Measurements from ENCODE around the gene UBA3.

UBA3 gene

DNA sequence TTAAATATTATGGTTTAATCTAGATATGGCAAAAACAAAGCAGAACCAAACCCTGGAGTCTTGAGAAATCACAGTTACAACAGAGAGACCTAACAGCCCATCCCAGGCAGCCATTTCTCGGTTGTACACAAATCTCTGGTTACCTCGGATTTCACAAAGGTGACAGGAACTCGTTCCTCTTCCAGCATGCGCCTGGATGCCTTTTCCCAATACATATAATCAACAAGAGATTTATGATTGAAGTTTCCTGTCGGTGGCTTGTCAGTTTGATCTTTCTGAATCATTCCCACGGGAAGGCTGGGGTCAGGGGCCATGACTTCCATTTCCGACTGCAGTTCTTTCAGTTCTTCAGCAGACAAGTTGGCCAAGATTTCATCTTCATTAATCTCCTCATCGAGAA lies 41.8 kb upstream of the UBA3 start:
- no peak for DNase-seq (ENCODE audit: low read depth)
- H3K4me3 ChIP-seq (ENCODE audit: low read depth, low read length), result no peak overlapping the region
- in situ Hi-C loops (cut with HindIII; ENCODE audit: low sequenced_read_pairs), result no loop called here

DNA sequence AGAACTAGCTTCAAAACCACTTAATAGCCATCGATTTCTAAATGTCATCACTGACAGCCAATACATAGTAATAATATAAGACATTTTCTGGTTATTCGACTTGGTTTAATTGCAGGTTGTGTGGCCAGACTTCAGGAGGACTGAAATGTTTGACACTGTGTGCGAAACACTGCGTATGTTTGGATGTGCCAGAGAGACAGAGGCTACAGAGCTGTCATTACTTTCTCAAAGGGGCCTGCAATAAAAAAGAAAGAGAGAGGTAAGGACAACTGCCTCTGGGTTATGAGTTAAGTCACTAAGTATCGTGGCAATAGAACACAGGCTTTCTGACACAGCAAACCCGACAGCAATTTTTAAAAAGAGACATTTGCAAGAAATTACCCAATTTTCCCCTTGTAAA lies 41.3 kb upstream of the UBA3 start:
- H3K4me3 ChIP-seq (ENCODE audit: low read depth, low read length), result no peak overlapping the region
- in situ Hi-C loops (cut with HindIII; ENCODE audit: low sequenced_read_pairs), result no loop called here
- TF ChIP-seq, protein P1, sequence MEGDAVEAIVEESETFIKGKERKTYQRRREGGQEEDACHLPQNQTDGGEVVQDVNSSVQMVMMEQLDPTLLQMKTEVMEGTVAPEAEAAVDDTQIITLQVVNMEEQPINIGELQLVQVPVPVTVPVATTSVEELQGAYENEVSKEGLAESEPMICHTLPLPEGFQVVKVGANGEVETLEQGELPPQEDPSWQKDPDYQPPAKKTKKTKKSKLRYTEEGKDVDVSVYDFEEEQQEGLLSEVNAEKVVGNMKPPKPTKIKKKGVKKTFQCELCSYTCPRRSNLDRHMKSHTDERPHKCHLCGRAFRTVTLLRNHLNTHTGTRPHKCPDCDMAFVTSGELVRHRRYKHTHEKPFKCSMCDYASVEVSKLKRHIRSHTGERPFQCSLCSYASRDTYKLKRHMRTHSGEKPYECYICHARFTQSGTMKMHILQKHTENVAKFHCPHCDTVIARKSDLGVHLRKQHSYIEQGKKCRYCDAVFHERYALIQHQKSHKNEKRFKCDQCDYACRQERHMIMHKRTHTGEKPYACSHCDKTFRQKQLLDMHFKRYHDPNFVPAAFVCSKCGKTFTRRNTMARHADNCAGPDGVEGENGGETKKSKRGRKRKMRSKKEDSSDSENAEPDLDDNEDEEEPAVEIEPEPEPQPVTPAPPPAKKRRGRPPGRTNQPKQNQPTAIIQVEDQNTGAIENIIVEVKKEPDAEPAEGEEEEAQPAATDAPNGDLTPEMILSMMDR (IDR thresholded peaks at IDR 0.05; ENCODE audit: low read depth, low read length, missing control alignments), result no peak
- no peak for DNase-seq (ENCODE audit: low read depth)

More for the DNA sequence above, 41.8 kb upstream of the UBA3 start:
- TF ChIP-seq, protein P1 (IDR thresholded peaks at IDR 0.05; ENCODE audit: low read depth, low read length, missing control alignments), result no peak

- in situ Hi-C loops (cut with HindIII; ENCODE audit: low sequenced_read_pairs), result no loop called here
- TF ChIP-seq, protein P1 (IDR thresholded peaks at IDR 0.05; ENCODE audit: low read depth, low read length, missing control alignments), result peak; percentile 98
- no peak overlapping the region for H3K4me3 ChIP-seq (ENCODE audit: low read depth, low read length)
- peak; percentile 74 for DNase-seq (ENCODE audit: low read depth)
Measured at GRCh38 chr3:69120879-69121464, 40.8 kb upstream of the UBA3 start.

- in situ Hi-C loops (cut with HindIII; ENCODE audit: low sequenced_read_pairs), result no loop called here
- no peak overlapping the region for H3K4me3 ChIP-seq (ENCODE audit: low read depth, low read length)
- TF ChIP-seq, protein P1 (IDR thresholded peaks at IDR 0.05; ENCODE audit: low read depth, low read length, missing control alignments), result no peak
- no peak for DNase-seq (ENCODE audit: low read depth)
Measured at GRCh38 chr3:69119681-69120080, 39.5 kb upstream of the UBA3 start.

GRCh38 chr3:69119138-69119537 lies 39.0 kb upstream of the UBA3 start:
- TF ChIP-seq, protein P1 (IDR thresholded peaks at IDR 0.05; ENCODE audit: low read depth, low read length, missing control alignments), result no peak
- in situ Hi-C loops (cut with HindIII; ENCODE audit: low sequenced_read_pairs), result no loop called here
- DNase-seq (ENCODE audit: low read depth), result no peak
- no peak overlapping the region for H3K4me3 ChIP-seq (ENCODE audit: low read depth, low read length)

DNA sequence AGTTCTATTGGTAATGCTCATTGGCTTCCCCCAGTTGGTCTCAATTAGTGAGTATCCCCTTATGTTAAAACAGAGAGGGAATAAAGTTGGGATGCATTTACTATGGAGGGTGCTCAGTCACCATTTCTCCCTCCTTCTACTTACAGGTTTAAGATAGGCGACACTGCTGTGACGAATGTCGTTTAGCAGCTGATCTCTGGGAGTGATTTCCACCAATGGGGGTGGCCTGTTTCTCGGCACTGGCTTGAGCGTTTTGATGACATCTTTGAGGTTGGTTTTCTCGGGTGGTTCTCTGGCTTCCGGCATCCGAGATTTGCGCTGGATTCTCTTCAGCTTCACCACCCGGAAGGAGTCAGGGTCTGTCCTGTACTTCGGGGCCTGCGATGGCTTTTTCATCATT lies 38.4 kb upstream of the UBA3 start:
- in situ Hi-C loops (cut with HindIII; ENCODE audit: low sequenced_read_pairs), result no loop called here
- TF ChIP-seq, protein P1 (IDR thresholded peaks at IDR 0.05; ENCODE audit: low read depth, low read length, missing control alignments), result no peak
- H3K4me3 ChIP-seq (ENCODE audit: low read depth, low read length), result no peak overlapping the region
- no peak for DNase-seq (ENCODE audit: low read depth)
